Prostate gland (tissue), 2 donors: ENCODE measurements around the gene RCAN2. TPM values are rescaled to one million over a fixed set of nuclear protein-coding genes. Genes with fewer than 3 reads are reported as not detected.

ENCODE experiments used
- DNase-seq: peaks from one replicate; pipeline ENCODE4 v3.0.0-alpha.2; 2019; ENCODE audit warnings: low spot score
- H3K27ac ChIP-seq, 2 donors: fragments of 200-600 bp; sonication (generic); 2 replicates each; pipeline ENCODE4 v1.5.1; 2017 to 2019
- H3K27me3 ChIP-seq: fragments of 200-600 bp; sonication (generic); replicated peaks from 2 replicates; pipeline ENCODE4 v1.5.1; 2019; ENCODE audit not compliant: insufficient read depth
- H3K36me3 ChIP-seq, 2 donors: fragments of 200-600 bp; sonication (generic); 1 replicate in 1 of 2; 2 replicates in 1 of 2; pipeline versions ENCODE4 v1.5.1 to v1.8.1; 2017 to 2019
- H3K4me1 ChIP-seq: fragments of 200-600 bp; sonication (generic); replicated peaks from 2 replicates; pipeline ENCODE4 v1.5.1; 2019
- H3K4me3 ChIP-seq, 2 donors: fragments of 200-600 bp; sonication (generic); 2 replicates each; pipeline ENCODE4 v1.5.1; 2017 to 2019
- H3K9me3 ChIP-seq: fragments of 200-600 bp; sonication (generic); 2 replicates; pipeline ENCODE4 v1.5.1; 2017
- POLR2A ChIP-seq: fragments of 450-650 bp; IDR thresholded peaks from one replicate; pipeline ENCODE4 v1.6.1; 2016; ENCODE audit warnings: antibody characterized with exemption, mild to moderate bottlenecking
- POLR2AphosphoS5 ChIP-seq: sonication (generic); formaldehyde crosslinking; IDR thresholded peaks from one replicate; pipeline ENCODE4 v1.6.1; 2017; ENCODE audit warnings: antibody characterized with exemption
- WGBS: methylation state at CpG from one replicate; pipeline ENCODE4 v1.1.5; 2018; 5-methylcytosine and 5-hydroxymethylcytosine counted together
- intact Hi-C: fragments of 100-400 bp; cut with DNase I; formaldehyde crosslinking; loops from one replicate; pipeline ENCODE4 v1.14.2; 2022
- total RNA-seq, 2 donors: library from RNA; depleted of rRNA; stranded (reverse); fragments of >200 nt; gene quantifications; one replicate each; pipeline ENCODE4 v1.1.0, GENCODE V29; 2016
- TF ChIP-seq, protein P1 (sequence below), 4 experiments: fragments of 200-600 bp in 2 of 4; fragments of 450-650 bp in 2 of 4; sonication (generic) in 2 of 4; IDR thresholded peaks; 1 replicate in 3 of 4; 2 replicates in 1 of 4; pipeline ENCODE4 v1.5.1; 2016 to 2019; ENCODE audit warnings: antibody characterized with exemption in 4 of 4, mild to moderate bottlenecking in 2 of 4, moderate library complexity in 2 of 4

RCAN2 gene
- total RNA-seq, 2 donors from 2014 or later = 12.3 to 14.2 TPM

DNA sequence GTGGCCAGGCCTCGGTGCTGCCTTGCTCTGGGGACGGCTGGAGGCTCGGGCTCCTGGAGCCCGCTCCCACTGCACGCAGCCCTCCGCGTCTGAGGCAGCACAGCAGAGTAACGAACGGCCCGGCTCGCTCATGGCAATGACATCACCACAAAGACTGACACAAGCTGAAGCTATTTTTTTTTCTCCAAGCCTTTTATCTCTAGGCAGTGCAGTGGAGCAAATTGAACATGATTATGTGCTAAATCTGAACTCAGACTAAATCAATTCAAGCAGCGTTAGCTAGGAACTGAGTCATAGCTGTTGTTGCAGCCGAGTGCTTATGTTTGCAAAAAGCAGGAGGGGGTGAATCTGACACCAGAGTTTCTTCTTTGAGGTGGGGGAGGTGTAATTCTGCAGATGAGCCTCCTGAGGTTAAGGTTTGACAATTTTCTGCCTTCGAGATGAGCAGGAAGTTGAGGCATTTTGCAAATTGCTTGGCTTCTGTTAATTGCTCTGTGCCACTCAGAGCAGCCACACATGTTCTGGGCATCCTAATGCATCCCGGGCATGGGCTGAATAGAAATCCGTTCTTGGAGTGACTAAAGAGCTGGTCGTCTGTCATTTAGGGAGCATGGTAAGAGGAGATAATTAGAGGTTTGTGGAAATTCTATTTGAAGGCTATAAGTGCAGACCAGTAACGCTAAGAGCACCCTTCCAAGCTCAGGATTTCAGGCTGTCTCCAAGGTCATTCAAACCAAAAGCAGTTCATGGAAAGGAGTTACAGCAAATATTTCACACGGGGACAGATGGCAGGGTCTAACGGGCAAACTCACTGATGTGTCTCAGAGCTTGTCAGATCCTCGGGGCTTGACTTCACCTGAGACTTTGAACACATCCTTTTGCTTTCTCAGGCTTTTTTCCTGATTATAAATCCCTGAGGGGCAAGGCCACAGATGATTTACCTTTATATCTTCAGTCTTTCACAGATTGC is 165.4 kb downstream of the RCAN2 start:
- intact Hi-C loops = no loop called here
- Histone ChIP-seq H3K9me3 (no peaks in the 10 kb centered on the region), H3K4me3 (no peak overlapping the region), H3K4me1 (no peaks in the 10 kb centered on the region), H3K36me3 (no peaks in the 10 kb centered on the region), H3K27me3 (no peaks in the 10 kb centered on the region), H3K27ac (no peak overlapping the region)
- no peak for DNase-seq
- 77% methylated on average over 21 of the region's 21 CpGs for WGBS
- TF ChIP-seq POLR2A (no peak), POLR2AphosphoS5 (no peak)

- Histone ChIP-seq H3K36me3 (no peaks in the 10 kb centered on the region), H3K4me3 (no peak overlapping the region), H3K4me1 (no peaks in the 10 kb centered on the region), H3K27me3 (no peaks in the 10 kb centered on the region), H3K27ac (no peak overlapping the region), H3K9me3 (no peaks in the 10 kb centered on the region)
- 56% methylated on average over 2 of the region's 2 CpGs for WGBS
- TF ChIP-seq POLR2A = no peak
- TF ChIP-seq POLR2AphosphoS5 = no peak
- TF ChIP-seq, protein P1, sequence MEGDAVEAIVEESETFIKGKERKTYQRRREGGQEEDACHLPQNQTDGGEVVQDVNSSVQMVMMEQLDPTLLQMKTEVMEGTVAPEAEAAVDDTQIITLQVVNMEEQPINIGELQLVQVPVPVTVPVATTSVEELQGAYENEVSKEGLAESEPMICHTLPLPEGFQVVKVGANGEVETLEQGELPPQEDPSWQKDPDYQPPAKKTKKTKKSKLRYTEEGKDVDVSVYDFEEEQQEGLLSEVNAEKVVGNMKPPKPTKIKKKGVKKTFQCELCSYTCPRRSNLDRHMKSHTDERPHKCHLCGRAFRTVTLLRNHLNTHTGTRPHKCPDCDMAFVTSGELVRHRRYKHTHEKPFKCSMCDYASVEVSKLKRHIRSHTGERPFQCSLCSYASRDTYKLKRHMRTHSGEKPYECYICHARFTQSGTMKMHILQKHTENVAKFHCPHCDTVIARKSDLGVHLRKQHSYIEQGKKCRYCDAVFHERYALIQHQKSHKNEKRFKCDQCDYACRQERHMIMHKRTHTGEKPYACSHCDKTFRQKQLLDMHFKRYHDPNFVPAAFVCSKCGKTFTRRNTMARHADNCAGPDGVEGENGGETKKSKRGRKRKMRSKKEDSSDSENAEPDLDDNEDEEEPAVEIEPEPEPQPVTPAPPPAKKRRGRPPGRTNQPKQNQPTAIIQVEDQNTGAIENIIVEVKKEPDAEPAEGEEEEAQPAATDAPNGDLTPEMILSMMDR (IDR thresholded peaks at IDR 0.05) = no peak
- DNase-seq = no peak
- intact Hi-C loops = no loop called here
These were observed 166.5 kb downstream of the RCAN2 start for GRCh38 chr6:46324706-46325105.

DNA sequence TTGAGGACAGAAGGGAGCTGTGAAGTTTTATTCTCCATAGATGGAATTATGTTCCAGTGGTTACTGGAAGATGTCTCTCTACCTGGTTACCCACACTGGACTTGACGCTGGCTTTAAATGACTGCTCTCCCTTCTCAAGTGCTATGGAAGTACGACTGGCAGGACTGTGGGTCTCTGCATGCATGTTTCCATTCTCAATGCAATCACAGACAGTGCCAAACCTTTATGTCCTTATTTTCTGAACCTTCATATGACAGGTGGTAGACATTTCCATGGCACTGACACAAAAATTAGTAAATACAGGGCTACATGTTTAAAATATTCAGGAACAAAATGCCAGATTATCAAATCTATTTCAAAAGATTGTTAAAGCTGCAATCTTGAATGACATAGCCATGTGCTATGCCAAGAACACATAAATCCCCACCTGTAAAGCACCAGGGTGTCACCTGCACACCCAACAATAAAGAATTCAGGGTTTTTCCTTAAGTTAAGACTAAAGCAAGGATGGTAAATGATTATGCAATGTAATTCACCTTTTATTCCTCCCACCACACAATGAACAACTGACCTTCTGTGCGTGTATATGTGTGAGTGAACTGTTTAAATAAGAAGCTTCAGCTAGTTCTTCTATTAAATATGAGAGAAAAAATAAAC is 167.2 kb downstream of the RCAN2 start:
- intact Hi-C loops = no loop called here
- Histone ChIP-seq H3K36me3 (no peaks in the 10 kb centered on the region), H3K4me3 (no peak overlapping the region), H3K27me3 (no peaks in the 10 kb centered on the region), H3K4me1 (no peaks in the 10 kb centered on the region), H3K27ac (no peak overlapping the region), H3K9me3 (no peaks in the 10 kb centered on the region)
- 50% methylated on average over 3 of the region's 3 CpGs for WGBS
- DNase-seq = no peak
- TF ChIP-seq POLR2A = no peak
- TF ChIP-seq, protein P1 (IDR thresholded peaks at IDR 0.05) = no peak
- TF ChIP-seq POLR2AphosphoS5 = no peak

DNA sequence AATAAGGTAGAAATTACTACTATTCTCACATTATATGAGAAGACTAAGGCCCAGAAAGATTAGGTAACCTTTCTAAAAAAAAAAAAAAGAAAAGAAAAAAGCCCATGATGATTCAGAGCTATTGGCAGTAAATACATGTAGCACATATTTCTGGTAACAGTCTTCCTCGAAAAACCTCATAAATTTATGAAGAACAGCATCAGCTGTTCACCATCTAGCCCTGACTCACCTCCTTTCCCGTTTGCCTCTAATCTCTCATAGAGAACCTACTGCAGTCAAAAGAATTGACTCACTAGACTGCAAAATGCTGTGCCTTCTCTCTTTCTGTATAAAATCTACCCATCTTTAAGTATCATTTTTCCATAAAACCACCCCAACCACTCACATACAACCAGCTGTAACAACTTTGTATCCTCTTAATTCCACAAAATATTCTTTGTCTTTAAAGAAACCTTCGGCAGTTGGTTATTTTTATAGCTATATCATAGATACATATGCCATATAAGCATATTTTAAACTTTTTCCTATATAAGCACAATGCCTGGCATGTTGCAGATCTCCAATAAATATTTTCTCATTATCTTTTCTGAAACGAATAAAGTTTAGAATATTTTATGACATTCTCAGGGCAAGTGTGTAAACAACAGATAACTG is 167.8 kb downstream of the RCAN2 start:
- intact Hi-C loops = no loop called here
- no peak for TF ChIP-seq POLR2A
- TF ChIP-seq POLR2AphosphoS5 = peak; percentile 49
- TF ChIP-seq, protein P1 (IDR thresholded peaks at IDR 0.05) = no peak

DNA sequence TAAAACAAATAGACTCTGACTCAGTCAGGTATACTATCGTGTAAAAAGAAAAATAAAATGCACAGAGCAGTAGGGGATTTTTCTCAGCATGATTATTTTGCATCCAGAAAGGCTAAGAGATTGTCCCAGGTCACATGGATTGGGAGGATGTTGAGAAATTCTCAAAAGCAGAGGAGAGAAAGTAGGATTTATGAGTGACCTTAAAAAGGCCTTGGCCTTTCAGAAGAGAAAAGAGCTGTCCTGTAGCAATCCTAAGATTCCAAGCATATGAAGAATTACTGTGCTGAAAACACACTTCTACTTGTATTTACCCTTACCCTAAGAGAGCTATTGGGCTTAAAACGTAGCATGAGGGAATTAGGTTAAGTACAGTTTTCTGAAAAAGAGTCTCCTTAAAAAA is 170.7 kb downstream of the RCAN2 start:
- Histone ChIP-seq H3K36me3 (no peaks in the 10 kb centered on the region), H3K4me1 (no peaks in the 10 kb centered on the region), H3K27ac (no peak overlapping the region), H3K4me3 (no peak overlapping the region), H3K27me3 (no peaks in the 10 kb centered on the region), H3K9me3 (no peaks in the 10 kb centered on the region)
- WGBS = 85% methylated on average over 2 of the region's 2 CpGs
- TF ChIP-seq POLR2AphosphoS5 (no peak), POLR2A (no peak)
- TF ChIP-seq, protein P1 (IDR thresholded peaks at IDR 0.05) = no peak
- DNase-seq = no peak
- intact Hi-C loops = no loop called here

More for the DNA sequence above, 167.8 kb downstream of the RCAN2 start:
- Histone ChIP-seq H3K4me3 (no peak overlapping the region), H3K9me3 (no peaks in the 10 kb centered on the region), H3K36me3 (no peaks in the 10 kb centered on the region), H3K4me1 (no peaks in the 10 kb centered on the region), H3K27ac (no peak overlapping the region), H3K27me3 (no peaks in the 10 kb centered on the region)
- 22% methylated on average over 4 of the region's 4 CpGs for whole genome bisulfite sequencing
- no peak for DNase-seq
